Activated T-cell treated with anti-CD3 and anti-CD28 coated beads for 4 hours (primary cell): ENCODE measurements around the gene KRT2.

Source experiments
- DNase-seq: peaks from one replicate; pipeline ENCODE4 v3.0.0-alpha.2; 2020

The KRT2 gene

DNA sequence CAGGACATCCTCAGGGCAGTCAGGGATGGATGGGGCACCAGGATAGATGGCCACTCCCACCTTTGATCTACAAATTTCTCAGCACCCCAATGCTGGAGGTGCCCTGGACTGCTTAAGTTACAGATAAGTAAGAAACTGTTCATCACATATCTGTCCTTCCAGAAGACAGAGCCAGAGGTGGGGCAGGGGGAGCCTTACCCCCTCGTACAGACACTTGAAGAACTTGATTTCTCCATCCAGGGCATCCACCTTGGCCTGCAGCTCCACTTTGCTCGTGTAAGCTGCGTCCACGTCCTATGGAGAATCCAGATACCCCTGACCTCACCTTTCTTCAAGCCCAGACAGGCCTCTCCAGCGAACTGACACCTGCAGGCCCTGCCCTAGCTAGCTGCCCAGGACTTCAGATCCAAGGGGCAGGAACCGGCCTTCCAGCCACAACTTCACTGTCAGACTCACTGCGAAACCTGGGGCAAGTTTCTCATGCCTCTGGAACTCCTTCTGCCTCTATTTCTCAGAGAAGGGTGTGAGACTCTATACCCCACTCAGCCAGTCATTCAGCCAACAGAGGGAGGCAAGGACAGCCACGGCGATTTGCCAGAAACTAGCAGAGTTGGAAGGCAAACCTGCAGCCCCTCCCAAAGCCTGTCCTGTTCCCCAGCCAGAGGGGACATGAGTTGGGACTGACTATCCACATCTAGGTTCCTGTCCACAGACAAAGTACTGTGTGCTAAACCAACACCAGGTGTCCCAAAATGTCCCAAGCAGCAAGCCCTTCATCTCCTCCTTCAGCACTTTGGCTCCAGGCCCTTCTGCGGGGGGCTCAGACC is 37.4 kb downstream of the KRT2 start:
- no peak for DNase-seq

DNA sequence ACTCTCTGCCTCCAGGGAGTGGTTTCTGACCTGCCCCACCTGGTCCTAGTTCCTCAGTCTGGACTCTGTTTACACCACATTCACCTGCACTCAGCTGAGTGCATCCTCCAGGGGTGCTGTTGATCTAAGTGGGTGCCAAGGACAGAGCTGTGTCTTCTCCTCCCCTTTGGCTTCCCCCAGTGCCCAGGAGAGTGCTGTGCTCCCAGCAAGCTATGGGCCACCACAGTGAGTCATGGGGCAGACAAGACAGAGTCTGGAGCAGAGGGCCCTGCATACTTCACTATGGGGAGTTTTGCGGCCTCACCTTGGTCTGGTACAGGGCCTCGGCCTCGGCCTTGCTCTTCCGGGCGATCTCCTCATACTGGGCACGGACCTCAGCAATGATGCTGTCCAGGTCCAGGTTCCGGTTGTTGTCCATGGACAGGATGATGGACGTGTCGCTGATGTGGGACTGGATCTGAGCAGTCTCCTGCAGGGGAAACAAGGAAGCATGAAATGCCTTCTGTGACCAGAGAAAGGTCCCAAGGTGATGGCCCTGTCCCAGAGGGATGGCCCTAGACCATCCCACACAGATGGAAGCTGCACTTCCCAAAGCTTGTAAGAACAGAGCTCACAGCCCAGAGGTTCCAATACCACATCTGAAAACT is 38.5 kb downstream of the KRT2 start:
- DNase-seq: no peak

DNA sequence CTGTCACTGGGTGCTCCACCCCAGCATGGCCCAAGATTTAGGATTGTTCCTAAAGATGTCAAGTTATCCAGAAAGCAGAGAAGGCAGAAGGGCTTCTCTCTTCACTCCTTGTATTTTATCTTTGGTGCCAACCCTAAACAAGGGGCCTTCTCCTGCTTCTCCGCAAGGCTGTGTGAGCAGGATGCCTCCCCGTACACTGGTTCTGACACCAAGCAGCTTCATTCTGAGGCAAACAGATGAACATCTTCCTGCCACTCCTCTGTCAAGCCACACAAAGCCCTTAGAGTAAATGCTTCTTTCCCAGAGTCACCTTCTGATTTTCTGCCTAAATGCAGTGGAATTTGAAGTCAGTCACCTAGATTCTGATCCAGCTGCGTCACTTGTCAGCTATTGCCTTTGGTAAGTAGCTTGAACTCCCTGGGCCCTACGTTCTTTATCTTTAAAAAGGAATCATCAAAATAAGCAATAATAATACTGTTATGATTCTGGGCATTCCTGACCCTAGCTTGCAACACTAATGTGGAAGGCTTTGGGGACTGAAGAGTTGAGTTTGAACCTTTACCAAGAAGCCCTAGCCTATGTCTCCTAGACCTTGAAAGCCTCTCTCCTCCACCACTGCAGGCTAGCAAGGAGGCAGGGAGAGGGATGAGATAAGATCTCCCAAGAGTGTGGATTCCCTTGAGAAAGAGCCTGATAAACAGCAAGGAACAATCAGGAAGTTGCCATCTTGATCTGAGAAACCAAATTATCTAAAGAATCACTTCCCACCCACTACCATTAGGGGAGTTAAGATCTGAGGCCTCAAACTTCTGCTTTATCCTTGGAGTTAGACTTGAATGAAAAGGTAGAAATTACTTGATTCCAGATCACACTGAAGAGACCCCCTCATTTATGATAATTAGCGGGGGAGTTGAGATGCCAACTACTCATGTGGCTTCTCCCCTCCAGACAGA is 39.3 kb downstream of the KRT2 start:
- DNase-seq: no peak

DNA sequence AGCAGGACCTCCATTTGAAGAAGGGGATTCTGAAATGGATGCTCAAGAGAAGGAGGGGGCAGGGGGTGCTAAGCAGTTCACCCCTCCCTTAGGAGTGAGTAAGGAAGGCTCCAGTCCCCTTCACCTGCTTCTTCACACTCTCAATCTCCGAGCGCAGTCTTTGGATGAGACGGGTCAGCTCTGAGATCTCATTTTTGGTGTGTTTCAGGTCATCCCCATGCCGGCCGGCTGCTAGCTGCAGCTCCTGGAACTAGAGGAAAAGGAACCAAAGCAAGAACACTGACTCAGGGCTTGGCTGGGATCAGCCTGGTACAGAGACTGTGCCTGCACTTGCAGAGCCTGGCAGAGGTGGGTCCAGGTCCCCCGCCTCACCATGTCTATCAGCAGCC is 40.9 kb downstream of the KRT2 start:
- DNase-seq: no peak

DNA sequence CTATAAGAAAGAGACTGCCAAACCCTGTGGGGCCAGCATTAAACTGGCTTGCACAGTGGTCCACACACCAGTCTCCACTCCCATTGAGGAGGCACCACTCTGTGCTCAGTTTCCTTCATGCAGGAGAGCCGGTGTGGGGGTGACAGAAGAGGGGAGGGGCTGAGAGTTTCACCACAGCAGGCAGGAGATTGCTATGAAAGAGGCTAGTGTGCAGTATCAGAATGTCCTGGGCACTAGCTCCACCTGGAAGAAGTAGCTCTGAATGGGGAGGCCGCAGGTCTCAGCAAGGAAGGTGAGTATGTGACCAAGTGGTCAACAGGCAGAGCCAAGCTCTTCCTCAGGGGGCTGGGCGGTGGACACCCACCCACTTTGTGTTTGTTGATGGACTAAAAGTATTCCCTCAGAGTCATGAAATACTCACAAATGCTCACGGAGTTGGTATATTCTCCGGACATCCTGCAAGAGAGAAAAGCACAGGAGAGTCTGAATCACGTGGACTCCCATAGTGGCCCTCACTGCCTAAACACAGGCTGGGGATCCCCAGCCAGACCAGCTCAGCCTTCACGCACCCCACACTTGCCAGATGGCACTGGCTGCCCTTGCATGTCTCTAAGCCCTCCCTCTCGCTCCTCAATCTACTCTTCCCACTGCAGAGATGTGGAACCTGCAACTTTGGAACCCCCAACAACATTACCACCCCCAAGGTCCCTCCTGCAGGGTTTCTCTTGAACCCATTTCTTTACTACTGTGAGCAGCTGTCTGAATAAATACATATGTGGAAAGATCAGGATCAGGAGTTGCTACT is 43.0 kb downstream of the KRT2 start:
- no peak for DNase-seq

DNA sequence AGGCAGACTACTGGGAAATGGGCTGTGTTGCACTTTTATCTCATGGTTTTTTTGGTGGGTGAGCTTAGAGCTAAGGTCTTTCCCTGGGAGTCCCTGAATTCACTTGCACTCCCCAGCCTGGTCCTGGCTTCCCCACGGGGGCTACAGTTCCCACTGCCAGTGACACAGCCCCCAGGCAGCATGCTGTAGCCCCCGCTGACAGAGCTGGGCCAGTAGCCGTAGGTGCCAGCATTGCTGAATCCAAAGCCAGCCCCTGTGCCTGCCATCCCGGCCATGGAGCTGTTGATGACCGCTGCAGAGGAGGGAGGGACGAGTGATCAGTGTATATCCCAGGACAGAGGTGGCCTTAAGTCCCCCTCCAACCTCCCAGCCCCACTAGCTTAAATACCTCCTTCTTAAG is 43.9 kb downstream of the KRT2 start:
- no peak for DNase-seq

DNA sequence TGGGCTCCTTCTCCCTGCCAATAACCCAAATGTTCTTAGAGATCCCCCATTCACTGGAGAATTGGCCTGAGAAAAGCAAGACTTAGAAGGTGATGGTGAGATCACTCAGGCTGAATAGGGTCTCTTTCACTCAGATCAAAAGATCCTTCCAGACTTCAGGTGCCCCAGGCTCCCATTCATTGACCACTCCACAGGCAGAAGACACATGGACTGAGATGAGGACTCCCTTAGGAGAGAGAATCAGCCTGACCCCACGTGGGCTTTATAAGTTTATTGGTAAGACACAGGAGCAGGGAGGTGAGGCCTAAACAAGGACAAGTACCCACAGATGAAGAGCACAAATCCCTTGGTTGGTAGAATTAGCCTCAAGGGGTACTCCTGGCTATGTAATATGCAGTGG is 44.7 kb downstream of the KRT2 start:
- DNase-seq: no peak

DNA sequence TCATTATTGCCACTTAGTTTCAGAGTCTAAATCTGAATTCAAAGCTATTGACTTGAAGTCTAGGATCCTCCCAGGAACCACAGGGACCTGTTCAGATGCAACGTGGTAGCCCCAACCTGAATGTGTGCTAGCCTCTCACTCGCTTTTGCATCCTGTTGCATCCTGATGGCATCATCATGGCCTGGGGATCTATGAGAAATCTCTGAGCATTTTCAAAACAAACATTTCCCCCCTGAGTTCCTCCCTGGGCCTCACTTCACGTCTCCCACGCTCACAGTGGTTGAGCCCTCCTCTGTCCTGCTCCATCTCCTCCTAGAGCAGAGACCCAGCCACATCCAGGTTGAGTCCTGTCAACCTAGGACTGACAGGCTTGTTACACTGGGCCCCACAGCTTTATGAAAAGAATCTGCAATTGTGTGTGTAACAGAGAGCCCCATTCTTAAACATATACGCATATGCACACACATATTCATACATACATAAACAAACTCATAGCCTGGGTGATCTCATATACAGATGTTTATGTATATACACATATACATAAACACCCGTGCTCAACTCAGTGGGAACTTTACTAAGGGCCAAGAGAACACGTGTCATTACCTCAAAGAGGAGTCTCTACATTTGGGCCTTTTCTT is 45.3 kb downstream of the KRT2 start:
- no peak for DNase-seq

DNA sequence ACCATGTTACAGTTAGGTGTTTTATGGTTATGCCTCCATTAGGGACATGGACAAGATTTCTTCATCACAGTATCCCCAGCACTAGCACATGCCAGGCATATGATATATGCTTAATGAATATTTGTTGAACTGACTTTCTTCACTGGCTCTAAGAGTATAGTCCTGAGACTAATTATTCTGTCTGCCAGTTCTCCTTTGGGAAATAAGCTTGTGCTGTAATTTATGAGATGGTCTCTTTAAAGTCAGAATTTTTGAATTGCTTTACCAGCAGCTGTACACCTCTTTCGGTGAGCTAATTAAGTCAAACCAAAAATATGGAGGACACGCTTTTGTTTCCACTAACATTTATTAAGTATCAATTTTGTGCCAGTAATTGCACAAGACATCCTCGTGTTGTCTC is 45.9 kb downstream of the KRT2 start:
- no peak for DNase-seq

DNA sequence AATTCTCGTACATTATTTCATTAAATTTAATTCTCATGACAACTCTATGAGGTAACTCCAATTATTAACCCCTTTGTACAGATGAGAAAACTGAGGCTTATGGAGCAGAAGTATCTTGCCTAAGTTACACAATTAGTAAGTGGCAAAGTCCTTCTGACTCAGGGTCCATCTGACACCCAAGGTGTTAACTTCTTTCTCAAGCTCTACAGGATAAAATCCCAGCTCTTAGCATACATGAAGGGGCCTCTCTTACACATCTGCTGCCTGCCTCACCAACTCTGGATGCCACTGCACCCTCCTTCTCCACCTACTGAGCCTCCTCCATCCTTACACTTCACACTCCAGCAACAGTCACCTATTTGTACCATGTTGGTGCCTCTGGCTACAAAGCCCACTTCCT is 46.5 kb downstream of the KRT2 start:
- DNase-seq: no peak

DNA sequence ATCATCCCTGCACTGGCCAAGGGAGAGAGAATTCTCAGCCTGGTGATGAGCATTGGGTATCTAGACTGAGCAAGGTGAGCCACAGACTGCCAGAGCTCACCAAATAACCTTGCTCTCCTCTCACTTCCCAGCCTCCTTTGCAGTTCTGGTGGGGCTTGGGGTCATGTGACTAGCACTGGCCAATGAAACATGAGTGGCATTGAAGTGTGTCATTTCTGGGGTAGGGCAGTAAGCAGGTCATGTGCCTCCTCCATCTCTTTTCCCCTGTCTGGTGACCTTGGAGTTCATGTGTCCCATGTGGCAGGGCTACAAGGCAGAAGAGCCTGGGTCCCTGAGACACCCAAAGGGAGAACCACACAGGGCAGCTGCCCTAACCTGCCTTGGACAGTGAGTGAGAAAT is 47.2 kb downstream of the KRT2 start:
- no peak for DNase-seq

DNA sequence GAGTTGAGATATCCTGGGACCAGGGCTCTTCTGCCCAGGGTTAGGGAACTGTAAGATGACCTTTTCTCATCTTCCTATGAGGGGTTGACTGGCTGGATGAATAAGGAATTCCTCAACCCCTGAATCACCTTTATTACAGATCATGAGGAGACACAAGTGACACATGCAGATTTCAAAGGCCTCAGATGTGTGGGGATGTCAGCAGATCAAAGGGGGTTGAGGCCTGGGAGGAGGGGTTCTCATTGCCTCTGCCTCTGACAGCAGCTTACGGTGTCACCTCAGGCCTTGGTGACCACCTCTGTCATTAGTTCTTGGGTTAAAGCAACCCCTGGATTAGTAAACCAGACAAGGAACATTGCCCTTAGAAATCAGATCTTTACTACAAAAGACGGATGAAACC is 48.7 kb downstream of the KRT2 start:
- peak; percentile 17 for DNase-seq

DNA sequence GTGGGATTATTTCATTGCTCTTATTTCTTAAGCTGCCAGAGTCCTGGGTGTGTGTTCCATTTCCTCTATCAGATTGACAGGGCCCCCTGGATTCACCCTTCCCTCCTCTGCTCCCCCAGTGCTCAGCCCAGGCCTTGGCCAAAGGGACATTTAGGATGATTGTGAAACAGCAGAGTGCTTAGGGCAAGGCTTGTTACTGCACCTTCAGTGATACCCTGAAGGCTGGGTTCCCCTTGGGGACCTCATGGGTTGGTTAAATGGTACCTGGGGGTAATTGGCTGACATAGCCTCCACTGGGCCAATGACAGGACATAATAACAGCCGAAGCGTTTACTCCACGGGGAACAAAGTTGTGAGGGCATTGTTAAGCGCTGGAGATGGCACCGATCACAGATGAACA is 49.5 kb downstream of the KRT2 start:
- DNase-seq: no peak

DNA sequence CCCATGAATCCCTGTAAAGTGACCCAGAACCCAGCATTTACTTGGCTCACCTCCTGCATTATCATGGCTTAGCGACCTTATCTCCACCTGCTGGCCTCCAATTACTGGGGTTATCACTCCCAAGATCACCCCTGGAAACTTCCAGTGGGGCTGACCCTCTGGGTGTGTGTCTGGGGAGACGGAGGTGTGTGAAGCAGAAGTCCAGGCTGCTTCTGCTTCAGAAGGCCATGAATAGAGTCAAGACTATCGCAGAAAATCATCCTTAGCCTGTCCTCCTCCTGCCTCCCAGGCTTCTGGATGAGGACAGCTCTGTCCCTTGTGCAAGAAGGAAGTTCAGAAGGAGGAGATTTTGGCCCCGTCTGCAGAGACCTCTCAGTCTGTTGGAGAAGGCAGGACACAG is 50.3 kb downstream of the KRT2 start:
- DNase-seq: no peak

DNA sequence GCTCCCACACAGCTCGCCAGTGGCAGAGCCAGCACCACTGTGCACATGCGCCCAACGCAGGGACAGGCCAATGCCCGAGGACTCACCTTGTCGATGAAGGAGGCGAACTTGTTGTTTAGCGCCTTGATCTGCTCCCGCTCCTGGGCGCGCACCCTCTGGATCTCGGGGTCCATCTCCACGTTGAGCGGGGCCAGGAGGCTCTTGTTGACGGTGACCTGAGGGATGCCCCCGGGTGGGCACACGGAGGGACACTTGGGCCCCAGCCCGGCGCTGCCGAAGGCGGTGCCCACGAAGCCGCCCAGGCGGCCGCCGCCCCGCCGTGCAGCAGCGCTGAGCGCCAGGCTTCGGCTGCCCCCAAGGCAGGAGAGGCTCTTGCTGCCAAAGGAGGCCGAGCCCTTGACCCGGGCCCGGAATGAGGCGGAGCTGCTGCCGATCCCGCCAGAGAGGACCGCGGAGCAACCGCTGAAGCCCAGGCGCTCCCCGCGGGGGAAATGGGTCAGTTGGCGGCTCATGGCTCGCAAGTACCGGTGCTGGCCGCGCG is 51.0 kb downstream of the KRT2 start, which contains the start of gene KRT72:
Gene KRT72, minus strand, starts transcription at position 523 of the 541 bp plus-strand sequence. Its CDS starts 11 bp downstream, at position 512.
- no peak for DNase-seq

DNA sequence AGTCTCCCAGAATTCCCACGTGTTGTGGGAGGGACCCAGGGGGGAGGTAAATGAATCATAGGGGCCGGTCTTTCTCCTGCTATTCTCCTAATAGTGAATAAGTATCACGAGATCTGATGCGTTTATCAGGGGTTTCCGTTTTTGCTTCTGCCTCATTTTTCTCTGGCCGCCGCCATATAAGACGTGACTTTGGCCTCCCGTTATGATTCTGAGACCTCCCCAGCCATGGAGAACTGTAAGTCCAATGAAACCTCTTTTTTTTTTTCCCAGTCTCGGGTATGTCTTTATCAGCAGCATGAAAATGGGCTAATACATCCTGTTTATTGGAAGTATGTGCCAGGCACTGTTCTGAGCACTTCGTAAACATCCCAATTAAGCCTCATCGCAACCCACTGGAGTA is 51.5 kb downstream of the KRT2 start:
- DNase-seq: no peak

DNA sequence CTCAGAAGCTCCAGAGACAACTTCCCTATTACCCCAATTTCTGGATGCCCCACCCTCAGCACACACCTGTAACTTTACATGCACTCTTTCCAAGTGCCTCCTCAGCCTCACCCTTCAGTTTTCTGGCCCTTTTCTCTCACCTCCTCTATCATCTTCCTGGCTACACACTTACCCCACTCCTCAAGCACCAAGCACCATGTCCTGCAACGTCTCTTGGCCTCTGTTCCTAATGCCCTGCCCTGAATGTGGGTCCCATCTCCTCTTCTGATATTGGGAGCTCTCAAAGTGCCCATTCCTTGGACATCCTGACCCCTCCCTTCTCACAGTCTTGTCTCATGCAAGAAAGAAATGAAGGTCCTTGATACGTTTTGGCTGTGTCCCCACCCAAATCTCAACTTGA is 51.9 kb downstream of the KRT2 start:
- no peak for DNase-seq

DNA sequence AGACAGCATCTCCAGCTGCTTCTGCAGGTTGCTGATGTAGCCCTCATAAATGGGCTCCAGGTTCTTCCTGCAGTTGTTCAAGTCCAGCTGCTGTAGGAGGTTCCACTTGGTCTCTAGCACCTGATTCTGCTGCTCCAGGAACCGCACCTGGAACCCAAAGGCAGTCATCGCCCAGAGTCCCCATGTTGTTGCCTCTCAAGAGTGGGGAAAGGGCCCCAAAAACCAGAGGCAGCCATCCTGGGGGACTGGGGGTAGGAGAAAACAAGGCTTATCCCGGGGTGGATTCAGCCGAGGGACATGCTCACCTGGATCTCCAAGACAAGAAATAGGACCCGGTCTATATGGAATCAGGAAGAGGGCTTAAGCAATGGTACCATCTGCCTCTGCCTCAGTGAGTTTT is 53.0 kb downstream of the KRT2 start:
- no peak for DNase-seq
